ENCODE data around the gene TMPRSS6. TPM values are rescaled to one million over a fixed set of nuclear protein-coding genes. Genes with fewer than 3 reads are reported as not detected.

TMPRSS6 gene
- total RNA-seq, 4 donors from 2014 or later = 0.16 to 4.9 (median 0.41) TPM; not detected in 1

- Histone ChIP-seq H3K36me3 (peaks cover 0 to 21% (median 4%) of the 10 kb centered on the region in 4 donors), H3K4me3 (no peak overlapping the region), H3K9me3 (no peaks in the 10 kb centered on the region), H3K4me1 (peaks cover 14 to 55% (median 31%) of the 10 kb centered on the region in 4 donors), H3K27ac (no peak overlapping the region), H3K27me3 (no peaks in the 10 kb centered on the region)
- WGBS, 2 donors (ENCODE audit: low coverage in 1 of 2) = 65 to 87% methylated on average over 5 to 22 of the region's 22 CpGs
- in situ Hi-C loops (cut with MboI; ENCODE audit: low pct_ligation_motif_present in 1 of 4, low pct_unique_long_range_greater_than_20kb in 1 of 4, low sequenced_read_pairs in 3 of 4) = no loop called here
- DNase-seq = no peak
- TF ChIP-seq POLR2A (IDR thresholded peaks at IDR 0.05) (no peak), POLR2AphosphoS5 (IDR thresholded peaks at IDR 0.05) (no peak), CTCF (IDR thresholded peaks at IDR 0.05) (no peak), EP300 (IDR thresholded peaks at IDR 0.05; ENCODE audit: low read depth) (no peak)
- intact Hi-C loops (cut with DNase I; ENCODE audit: low total_unique reads) = no loop called here
Measured at GRCh38 chr22:37028692-37029674, 80.5 kb downstream of the TMPRSS6 start.

GRCh38 chr22:37027556-37027955, 82.0 kb downstream of the TMPRSS6 start:
- H3K4me1 ChIP-seq = peaks cover 18 to 52% (median 32%) of the 10 kb centered on the region in 4 donors
- no peak overlapping the region for H3K27ac ChIP-seq
- in situ Hi-C loops (cut with MboI; ENCODE audit: low pct_ligation_motif_present in 1 of 4, low pct_unique_long_range_greater_than_20kb in 1 of 4, low sequenced_read_pairs in 3 of 4) (no loop called here), intact Hi-C loops (cut with DNase I; ENCODE audit: low total_unique reads) (no loop called here)
- H3K27me3 ChIP-seq = no peaks in the 10 kb centered on the region
- TF ChIP-seq POLR2A (IDR thresholded peaks at IDR 0.05) = no peak
- no peak for TF ChIP-seq EP300 (IDR thresholded peaks at IDR 0.05; ENCODE audit: low read depth)
- no peak for TF ChIP-seq POLR2AphosphoS5 (IDR thresholded peaks at IDR 0.05)
- no peak for TF ChIP-seq CTCF (IDR thresholded peaks at IDR 0.05)
- H3K36me3 ChIP-seq = peaks cover 0 to 21% (median 4%) of the 10 kb centered on the region in 4 donors
- H3K4me3 ChIP-seq = no peak overlapping the region
- no peaks in the 10 kb centered on the region for H3K9me3 ChIP-seq
- no peak for DNase-seq
- 79 to 87% methylated on average over 4 to 7 of the region's 7 CpGs for WGBS, 2 donors (ENCODE audit: low coverage in 1 of 2)

GRCh38 chr22:37026325-37026724, 83.2 kb downstream of the TMPRSS6 start:
- Histone ChIP-seq H3K4me1 (peaks cover 29 to 52% (median 34%) of the 10 kb centered on the region in 4 donors), H3K4me3 (no peak overlapping the region), H3K27me3 (no peaks in the 10 kb centered on the region), H3K9me3 (no peaks in the 10 kb centered on the region), H3K36me3 (peaks cover 0 to 21% (median 4%) of the 10 kb centered on the region in 4 donors), H3K27ac (peak overlapping the region in 3 of 4 donors; percentile 99)
- WGBS, 2 donors (ENCODE audit: low coverage in 1 of 2) = 82% methylated on average over 5 of the region's 5 CpGs; no CpG with 5 or more reads in 1 of the 2 donors
- no peak for TF ChIP-seq POLR2AphosphoS5 (IDR thresholded peaks at IDR 0.05)
- no peak for TF ChIP-seq POLR2A (IDR thresholded peaks at IDR 0.05)
- TF ChIP-seq EP300 (IDR thresholded peaks at IDR 0.05; ENCODE audit: low read depth) = no peak
- TF ChIP-seq CTCF (IDR thresholded peaks at IDR 0.05) = no peak
- in situ Hi-C loops (cut with MboI; ENCODE audit: low pct_ligation_motif_present in 1 of 4, low pct_unique_long_range_greater_than_20kb in 1 of 4, low sequenced_read_pairs in 3 of 4) = no loop called here
- intact Hi-C loops (cut with DNase I; ENCODE audit: low total_unique reads) = no loop called here
- DNase-seq = no peak

- Histone ChIP-seq H3K4me3 (peak overlapping the region in 1 of 4 donors; percentile 41), H3K4me1 (peaks cover 36 to 52% (median 40%) of the 10 kb centered on the region in 4 donors), H3K36me3 (peaks cover 0 to 21% (median 4%) of the 10 kb centered on the region in 4 donors), H3K9me3 (no peaks in the 10 kb centered on the region), H3K27me3 (no peaks in the 10 kb centered on the region), H3K27ac (peak overlapping the region; percentile 92 to 99 (median 99))
- intact Hi-C loops (cut with DNase I; ENCODE audit: low total_unique reads) = no loop called here
- peak; percentile 48 for DNase-seq
- TF ChIP-seq EP300 (IDR thresholded peaks at IDR 0.05; ENCODE audit: low read depth) (no peak), POLR2AphosphoS5 (IDR thresholded peaks at IDR 0.05) (peak in 1 of 3 donors; percentile 21), POLR2A (IDR thresholded peaks at IDR 0.05) (no peak)
- in situ Hi-C loops (cut with MboI; ENCODE audit: low pct_ligation_motif_present in 1 of 4, low pct_unique_long_range_greater_than_20kb in 1 of 4, low sequenced_read_pairs in 3 of 4) = no loop called here
- WGBS, 2 donors (ENCODE audit: low coverage in 1 of 2) = 53 to 62% methylated on average over 3 to 10 of the region's 10 CpGs
Measured at GRCh38 chr22:37025500-37026070, 83.9 kb downstream of the TMPRSS6 start.

Measured in transverse colon (tissue), 4 donors.